SU-DHL-6 (cell line): Measurements from ENCODE around the gene RGP1.

ENCODE experiments used
- CTCF ChIP-seq: fragments of 200-600 bp; sonication (generic); IDR thresholded peaks from one replicate; pipeline ENCODE4 v1.5.1; 2017; ENCODE audit warnings: antibody characterized with exemption, mild to moderate bottlenecking, low read length, moderate library complexity; ENCODE audit not compliant: insufficient read depth, poor library complexity, severe bottlenecking
- EZH2phosphoT487 ChIP-seq: fragments of 200-600 bp; sonication (generic), shearing (Covaris generic); conservative IDR thresholded peaks from 2 replicates; pipeline ENCODE4 v1.6.1; 2018; ENCODE audit warnings: mild to moderate bottlenecking, antibody characterized with exemption, low read length, moderate library complexity, mixed read lengths

GRCh38 chr9:35705372-35705771 lies 43.7 kb upstream of the RGP1 start:
- TF ChIP-seq CTCF (no peak), EZH2phosphoT487 (no peak)
